ENCODE results near the gene IFNA5. TPM values are rescaled to one million over a fixed set of nuclear protein-coding genes. Genes with fewer than 3 reads are reported as not detected.

Gene IFNA5
- total and polyA plus RNA-seq, 10 of the 15 experiments (the other 5 are each of a cell fraction or from before 2014, with no cell fraction given): not detected

DNA sequence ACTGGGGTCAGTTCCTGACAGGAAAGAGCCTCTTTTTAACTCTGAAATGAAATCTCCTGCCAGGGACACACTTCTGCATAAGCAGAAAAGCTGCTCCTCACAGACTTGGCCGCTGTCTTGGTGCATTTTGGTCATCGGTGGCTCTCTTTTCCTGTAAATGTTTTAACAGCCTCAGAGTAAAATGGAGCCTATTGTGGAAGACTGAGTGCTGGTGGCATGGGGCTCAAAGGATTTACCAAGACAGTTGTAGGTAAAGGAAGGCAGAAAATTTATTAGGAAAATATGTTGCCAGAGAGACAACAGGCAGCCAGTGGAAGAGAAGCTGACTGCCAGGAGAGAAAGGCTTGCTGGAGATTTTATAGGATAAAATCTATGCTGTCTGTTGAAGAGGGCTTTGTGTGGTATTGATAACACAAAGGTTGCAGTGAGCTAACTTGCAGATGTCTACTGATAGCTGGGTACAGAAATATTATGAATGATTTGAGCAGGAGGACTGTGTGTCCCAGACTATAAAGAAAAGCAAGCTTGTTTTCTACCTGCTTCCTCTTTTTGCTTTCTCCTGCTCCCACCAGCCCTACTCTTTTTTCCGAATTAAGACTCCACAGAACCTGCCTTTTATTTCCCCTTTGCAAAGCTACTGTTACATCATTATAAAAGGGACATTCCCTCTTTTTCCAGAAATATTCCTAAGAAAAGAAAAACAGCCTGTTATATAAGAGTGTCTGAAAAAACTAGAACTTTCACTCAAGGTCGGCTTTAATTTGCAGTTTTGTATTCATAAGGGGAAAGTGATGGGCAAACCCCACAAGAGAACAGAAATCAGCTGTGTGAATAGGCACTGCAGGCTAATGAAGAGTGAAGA, 37.4 kb downstream of the IFNA5 start:
- 7% methylated on average over 4 of the region's 4 CpGs for WGBS (ENCODE audit: insufficient coverage, insufficient replicate concordance, low lambda C conversion rate, missing lambda C conversion rate)
- Histone ChIP-seq H3K4me1 (ENCODE audit: control insufficient read depth, insufficient read depth, low read length) (peaks cover 3% of the 10 kb centered on the region; the same call in 1 of the 2 replicates), H2AFZ (ENCODE audit: control insufficient read depth, low read depth, low read length) (no peak overlapping the region), H3K36me3 (ENCODE audit: control insufficient read depth in 2 of 2, insufficient read depth in 2 of 2, low read length in 1 of 2) (no peaks in the 10 kb centered on the region), H3K27ac (ENCODE audit: control insufficient read depth, insufficient read depth) (no peak overlapping the region), H3K4me2 (ENCODE audit: control insufficient read depth, insufficient read depth) (peak overlapping the region; percentile 13), H4K20me1 (ENCODE audit: control insufficient read depth, insufficient read depth) (no peaks in the 10 kb centered on the region), H3K9ac (ENCODE audit: control insufficient read depth, insufficient read depth, low read length) (no peak overlapping the region), H3K27me3 (replicated peaks in 1 of 2; ENCODE audit: control insufficient read depth in 2 of 2, insufficient read depth in 2 of 2, low read length in 1 of 2) (no peaks in the 10 kb centered on the region; a peak in 1 of 4 replicates), H3K9me3 (replicated peaks; ENCODE audit: control insufficient read depth, insufficient read depth, low read length) (no peaks in the 10 kb centered on the region; the same call in 2 of the 3 replicates), H3K79me2 (ENCODE audit: control insufficient read depth, insufficient read depth, low read length) (no peaks in the 10 kb centered on the region), H3K4me3 (no peak overlapping the region)
- TF ChIP-seq MTA2 (IDR thresholded peaks at IDR 0.05; ENCODE audit: low read depth): peak; percentile 61
- peak; percentile 68 for TF ChIP-seq IKZF1 (conservative IDR thresholded peaks at IDR 0.05)
- 0 out of 2 replicates have a peak, but pooled peaks have one; percentile 30 for TF ChIP-seq ATF7 (IDR thresholded peaks at IDR 0.05; ENCODE audit: low read depth)
- peak; percentile 43; the same call in 1 of the 2 replicates for TF ChIP-seq BMI1 (IDR thresholded peaks at IDR 0.05; ENCODE audit: borderline replicate concordance)
- peak; percentile 55 for TF ChIP-seq MEF2B (IDR thresholded peaks at IDR 0.05; ENCODE audit: partially characterized antibody, poor library complexity, severe bottlenecking)
- TF ChIP-seq DPF2 (IDR thresholded peaks at IDR 0.05): peak; percentile 44; the same call in 1 of the 2 replicates
- TF ChIP-seq SPI1 (IDR thresholded peaks at IDR 0.05; ENCODE audit: borderline replicate concordance, insufficient read depth, low read depth, low read length): peak; percentile 68; the same call in 1 of the 2 replicates
- TF ChIP-seq, protein P1, sequence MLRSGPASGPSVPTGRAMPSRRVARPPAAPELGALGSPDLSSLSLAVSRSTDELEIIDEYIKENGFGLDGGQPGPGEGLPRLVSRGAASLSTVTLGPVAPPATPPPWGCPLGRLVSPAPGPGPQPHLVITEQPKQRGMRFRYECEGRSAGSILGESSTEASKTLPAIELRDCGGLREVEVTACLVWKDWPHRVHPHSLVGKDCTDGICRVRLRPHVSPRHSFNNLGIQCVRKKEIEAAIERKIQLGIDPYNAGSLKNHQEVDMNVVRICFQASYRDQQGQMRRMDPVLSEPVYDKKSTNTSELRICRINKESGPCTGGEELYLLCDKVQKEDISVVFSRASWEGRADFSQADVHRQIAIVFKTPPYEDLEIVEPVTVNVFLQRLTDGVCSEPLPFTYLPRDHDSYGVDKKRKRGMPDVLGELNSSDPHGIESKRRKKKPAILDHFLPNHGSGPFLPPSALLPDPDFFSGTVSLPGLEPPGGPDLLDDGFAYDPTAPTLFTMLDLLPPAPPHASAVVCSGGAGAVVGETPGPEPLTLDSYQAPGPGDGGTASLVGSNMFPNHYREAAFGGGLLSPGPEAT (IDR thresholded peaks at IDR 0.05; ENCODE audit: low read depth): peak; percentile 72
- TF ChIP-seq, protein P2, sequence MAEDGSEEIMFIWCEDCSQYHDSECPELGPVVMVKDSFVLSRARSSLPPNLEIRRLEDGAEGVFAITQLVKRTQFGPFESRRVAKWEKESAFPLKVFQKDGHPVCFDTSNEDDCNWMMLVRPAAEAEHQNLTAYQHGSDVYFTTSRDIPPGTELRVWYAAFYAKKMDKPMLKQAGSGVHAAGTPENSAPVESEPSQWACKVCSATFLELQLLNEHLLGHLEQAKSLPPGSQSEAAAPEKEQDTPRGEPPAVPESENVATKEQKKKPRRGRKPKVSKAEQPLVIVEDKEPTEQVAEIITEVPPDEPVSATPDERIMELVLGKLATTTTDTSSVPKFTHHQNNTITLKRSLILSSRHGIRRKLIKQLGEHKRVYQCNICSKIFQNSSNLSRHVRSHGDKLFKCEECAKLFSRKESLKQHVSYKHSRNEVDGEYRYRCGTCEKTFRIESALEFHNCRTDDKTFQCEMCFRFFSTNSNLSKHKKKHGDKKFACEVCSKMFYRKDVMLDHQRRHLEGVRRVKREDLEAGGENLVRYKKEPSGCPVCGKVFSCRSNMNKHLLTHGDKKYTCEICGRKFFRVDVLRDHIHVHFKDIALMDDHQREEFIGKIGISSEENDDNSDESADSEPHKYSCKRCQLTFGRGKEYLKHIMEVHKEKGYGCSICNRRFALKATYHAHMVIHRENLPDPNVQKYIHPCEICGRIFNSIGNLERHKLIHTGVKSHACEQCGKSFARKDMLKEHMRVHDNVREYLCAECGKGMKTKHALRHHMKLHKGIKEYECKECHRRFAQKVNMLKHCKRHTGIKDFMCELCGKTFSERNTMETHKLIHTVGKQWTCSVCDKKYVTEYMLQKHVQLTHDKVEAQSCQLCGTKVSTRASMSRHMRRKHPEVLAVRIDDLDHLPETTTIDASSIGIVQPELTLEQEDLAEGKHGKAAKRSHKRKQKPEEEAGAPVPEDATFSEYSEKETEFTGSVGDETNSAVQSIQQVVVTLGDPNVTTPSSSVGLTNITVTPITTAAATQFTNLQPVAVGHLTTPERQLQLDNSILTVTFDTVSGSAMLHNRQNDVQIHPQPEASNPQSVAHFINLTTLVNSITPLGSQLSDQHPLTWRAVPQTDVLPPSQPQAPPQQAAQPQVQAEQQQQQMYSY (CRISPR knock-in tag; IDR thresholded peaks at IDR 0.05): no peak
- TF ChIP-seq LARP7 (IDR thresholded peaks at IDR 0.05): no peak
- TF ChIP-seq IKZF2 (IDR thresholded peaks at IDR 0.05): peak; percentile 71 to 74
- in situ Hi-C loops (cut with MboI): no loop called here
- no TSS peak for BruUV-seq (replicated peaks)
- FAIRE-seq (peak; percentile 47), DNase-seq (ENCODE audit: low read depth, low spot score) (no peak), ATAC-seq (peak; percentile 87)
- ChIA-PET POLR2A (no interaction called here), RAD21 (ENCODE audit: unreplicated experiment) (interaction anchor here (1.0 to 1.9 kb wide), 6 partner anchors 11 to 73 kb away, joined by 3 to 13 read pairs (median 4); no protein-coding TSS in a partner anchor), SMC1A (ENCODE audit: uncharacterized antibody, unreplicated experiment) (interaction anchor here (0.6 to 5.3 kb wide), 5 partner anchors 14 to 527 kb away, joined by 3 to 30 read pairs (median 7); no protein-coding TSS in a partner anchor), CTCF (interaction anchor here (0.7 to 2.4 kb wide), 7 partner anchors 12 to 167 kb away, joined by 3 to 16 read pairs (median 5); no protein-coding TSS in a partner anchor)
- intact Hi-C loops (cut with micrococcal nuclease; ENCODE audit: unreplicated experiment): no loop called here

Data from GM12878 (cell line).